ENCODE measurements around the gene AXDND1.
A peak's percentile ranks its signal among the peaks of the same experiment; 100 is the strongest.

AXDND1 gene

DNA sequence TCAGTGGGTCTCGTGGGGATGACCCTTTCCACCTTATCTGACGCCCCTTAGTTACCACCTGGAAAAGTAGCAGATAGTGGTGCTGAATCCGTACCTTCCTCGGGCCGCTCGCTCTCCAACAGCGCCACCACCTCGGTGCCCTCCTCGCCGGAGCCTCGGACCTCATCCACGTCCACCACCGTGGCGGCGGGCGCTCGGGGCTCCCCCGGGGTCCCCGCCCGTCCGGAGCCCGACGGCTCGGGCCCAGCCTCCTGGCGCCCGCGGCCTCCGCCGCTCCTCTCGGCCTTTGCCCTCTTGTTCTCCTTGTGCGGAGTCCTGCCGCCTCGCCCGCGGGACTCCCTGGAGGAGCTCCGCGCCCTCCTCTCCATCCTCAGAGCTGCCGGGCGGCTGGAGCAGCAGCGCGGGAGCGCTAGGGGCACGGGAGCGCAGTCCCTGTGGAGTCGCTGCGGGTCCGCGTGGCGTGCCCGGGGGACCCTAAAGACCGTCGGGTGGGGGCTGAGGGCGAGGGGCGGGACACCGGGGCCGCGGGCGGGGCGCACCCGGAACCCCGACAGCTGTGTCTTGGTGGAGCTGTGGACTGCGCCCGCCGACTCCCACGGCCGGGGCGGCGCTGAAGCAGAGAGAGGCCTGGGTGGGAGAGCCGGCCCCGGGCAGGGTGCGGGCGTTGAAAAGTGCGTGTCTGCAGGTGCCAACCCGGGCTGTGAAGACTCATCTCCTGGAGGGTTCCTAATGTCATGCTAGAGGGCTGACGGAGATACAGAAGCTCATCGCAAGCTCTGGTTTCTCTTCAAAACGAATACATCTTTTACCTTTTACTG is 209.9 kb downstream of the AXDND1 start, which contains the start of gene NPHS2:
Gene NPHS2 (minus strand): TSS at position 452 of the 818 bp plus-strand sequence. CDS start 84 bp downstream, at position 368.
- Histone ChIP-seq H3K36me3 (ENCODE audit: control insufficient read depth, insufficient read depth, low read length) (no peaks in the 10 kb centered on the region), H3K4me3 (ENCODE audit: extremely low read depth, insufficient read depth, low read length, poor library complexity, severe bottlenecking) (peak within 1 kb of the TSS; percentile 12), H3K4me1 (ENCODE audit: control insufficient read depth, insufficient read depth, low read length, poor library complexity, severe bottlenecking) (no peaks in the 10 kb centered on the region), H3K9me3 (ENCODE audit: control insufficient read depth, low read length) (no peaks in the 10 kb centered on the region), H3K27ac (ENCODE audit: low read depth, low read length, severe bottlenecking) (no peak within 1 kb of the TSS)
- WGBS, 2 experiments (ENCODE audit: insufficient coverage in 2 of 2) = 4 to 5% methylated on average over 54 to 64 of the region's 77 CpGs

DNA sequence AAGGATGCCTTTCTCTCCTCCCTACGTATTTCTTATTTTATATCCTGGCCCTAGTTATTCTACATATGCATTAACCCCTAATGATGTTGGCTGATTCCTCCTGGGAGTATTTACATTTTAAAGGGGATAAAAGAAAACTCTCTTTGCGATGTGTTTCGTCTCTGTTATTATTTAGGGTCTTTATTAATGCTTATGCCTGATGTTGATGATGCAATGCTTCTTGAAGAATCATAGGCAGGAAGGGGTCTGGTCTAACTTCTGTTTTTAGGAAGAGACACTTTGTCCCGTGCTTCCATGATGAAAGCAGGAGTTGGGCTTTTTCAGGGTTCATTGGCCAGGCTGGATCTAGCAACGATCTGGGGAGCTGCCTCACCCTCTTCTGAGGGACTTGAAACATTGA is 210.7 kb downstream of the AXDND1 start:
- H3K36me3 ChIP-seq (ENCODE audit: control insufficient read depth, insufficient read depth, low read length) = no peaks in the 10 kb centered on the region
- H3K27ac ChIP-seq (ENCODE audit: low read depth, low read length, severe bottlenecking) = no peak overlapping the region
- H3K4me3 ChIP-seq (ENCODE audit: extremely low read depth, insufficient read depth, low read length, poor library complexity, severe bottlenecking) = no peak overlapping the region
- no peaks in the 10 kb centered on the region for H3K4me1 ChIP-seq (ENCODE audit: control insufficient read depth, insufficient read depth, low read length, poor library complexity, severe bottlenecking)
- H3K9me3 ChIP-seq (ENCODE audit: control insufficient read depth, low read length) = no peaks in the 10 kb centered on the region
- WGBS, 2 experiments (ENCODE audit: insufficient coverage in 2 of 2) = 53 to 66% methylated on average over 3 of the region's 5 CpGs

DNA sequence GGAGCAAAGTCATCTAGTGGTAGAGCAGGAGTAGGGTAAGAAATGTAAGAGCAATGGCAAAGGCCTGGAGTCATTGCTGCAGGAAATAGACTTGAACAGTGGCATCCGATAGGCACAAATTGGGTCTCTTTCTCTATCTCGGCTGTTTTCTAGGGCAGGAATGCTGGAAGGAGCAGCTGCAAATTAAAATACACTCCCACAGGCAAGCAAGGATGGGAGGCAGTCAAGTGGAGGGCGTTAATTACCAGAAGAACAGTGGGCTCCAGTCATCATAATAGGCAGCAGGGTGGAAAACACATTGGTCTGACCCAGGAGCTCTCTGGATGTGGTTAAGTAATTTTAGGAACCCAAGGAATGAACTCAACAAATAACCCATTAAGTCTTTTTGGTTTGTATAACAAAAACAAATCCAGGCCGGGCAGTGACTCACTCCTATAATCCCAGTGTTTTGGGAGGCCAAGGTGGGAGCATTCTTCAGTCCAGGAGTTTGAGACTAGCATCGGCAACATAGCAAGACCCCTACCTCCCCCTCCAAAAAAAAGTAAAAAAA is 218.1 kb downstream of the AXDND1 start:
- Histone ChIP-seq H3K9me3 (ENCODE audit: control insufficient read depth, low read length) (no peaks in the 10 kb centered on the region), H3K4me1 (ENCODE audit: control insufficient read depth, insufficient read depth, low read length, poor library complexity, severe bottlenecking) (no peaks in the 10 kb centered on the region), H3K27ac (ENCODE audit: low read depth, low read length, severe bottlenecking) (no peak overlapping the region), H3K4me3 (ENCODE audit: extremely low read depth, insufficient read depth, low read length, poor library complexity, severe bottlenecking) (no peak overlapping the region), H3K36me3 (ENCODE audit: control insufficient read depth, insufficient read depth, low read length) (no peaks in the 10 kb centered on the region)
- WGBS, 2 experiments (ENCODE audit: insufficient coverage in 2 of 2) = 92% methylated on average over 2 of the region's 5 CpGs; no CpG with 5 or more reads in 1 of the 2 experiments

DNA sequence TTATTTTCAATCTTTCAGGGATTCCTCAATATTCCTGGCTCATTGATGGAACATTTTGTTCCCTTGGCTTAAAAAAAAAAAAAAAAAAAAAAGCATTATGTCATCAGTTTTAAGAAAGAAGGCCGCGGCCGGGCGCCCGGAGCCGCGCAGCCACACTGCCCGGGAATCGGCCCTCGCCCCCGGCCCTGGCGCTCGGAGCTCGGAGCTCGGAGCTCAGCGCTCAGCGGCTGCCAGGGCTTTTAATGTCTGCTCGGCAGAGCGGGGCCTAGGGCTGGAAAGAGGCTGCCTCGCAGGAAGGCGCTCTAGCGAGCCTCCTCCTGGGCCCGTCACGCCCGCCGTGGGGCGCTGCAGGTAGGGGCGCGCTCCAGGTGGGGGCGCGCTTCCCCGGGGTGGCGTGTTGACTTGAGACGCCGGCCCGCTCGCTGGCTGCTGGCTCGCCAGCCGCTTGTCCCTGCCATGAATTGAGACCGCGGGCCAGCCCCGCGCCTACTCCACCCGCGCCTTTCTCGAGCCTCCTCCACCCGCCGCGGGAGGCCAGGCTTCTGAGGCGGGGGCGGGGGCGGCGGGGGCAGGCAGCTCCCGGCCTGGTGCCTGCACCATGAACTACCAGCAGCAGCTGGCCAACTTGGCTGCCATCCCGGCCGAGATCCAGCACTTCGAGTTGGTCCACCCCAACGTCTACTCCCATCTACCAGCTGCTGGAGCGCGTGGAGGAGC is 220.5 kb downstream of the AXDND1 start:
- Histone ChIP-seq H3K36me3 (ENCODE audit: control insufficient read depth, insufficient read depth, low read length) (no peaks in the 10 kb centered on the region), H3K4me3 (ENCODE audit: extremely low read depth, insufficient read depth, low read length, poor library complexity, severe bottlenecking) (peak overlapping the region; percentile 26), H3K9me3 (ENCODE audit: control insufficient read depth, low read length) (no peaks in the 10 kb centered on the region), H3K4me1 (ENCODE audit: control insufficient read depth, insufficient read depth, low read length, poor library complexity, severe bottlenecking) (no peaks in the 10 kb centered on the region), H3K27ac (ENCODE audit: low read depth, low read length, severe bottlenecking) (no peak overlapping the region)
- WGBS, 2 experiments (ENCODE audit: insufficient coverage in 2 of 2) = 13 to 18% methylated on average over 40 to 45 of the region's 60 CpGs

DNA sequence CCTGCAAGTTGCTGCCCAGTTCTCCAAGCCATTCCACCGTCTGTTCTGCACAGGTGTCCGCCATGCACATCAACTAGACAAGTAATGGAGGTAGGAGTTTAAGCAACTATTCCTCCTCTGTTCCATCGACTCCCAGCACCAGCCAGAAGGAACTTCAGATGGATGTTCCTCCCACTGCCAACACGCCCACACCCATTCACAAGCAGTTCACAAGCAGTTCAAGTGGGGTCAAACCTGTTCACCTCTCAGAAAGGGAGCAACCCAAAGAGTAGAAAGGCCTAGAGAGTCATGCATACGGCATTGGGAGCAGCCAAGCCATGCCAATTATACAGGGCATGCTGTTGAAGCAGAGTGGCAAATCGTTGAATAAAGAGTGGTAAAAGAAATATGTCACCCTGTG is 221.6 kb downstream of the AXDND1 start:
- no peak overlapping the region for H3K27ac ChIP-seq (ENCODE audit: low read depth, low read length, severe bottlenecking)
- no peaks in the 10 kb centered on the region for H3K9me3 ChIP-seq (ENCODE audit: control insufficient read depth, low read length)
- 83 to 89% methylated on average over 3 to 4 of the region's 6 CpGs for WGBS, 2 experiments (ENCODE audit: insufficient coverage in 2 of 2)
- no peaks in the 10 kb centered on the region for H3K4me1 ChIP-seq (ENCODE audit: control insufficient read depth, insufficient read depth, low read length, poor library complexity, severe bottlenecking)
- no peak overlapping the region for H3K4me3 ChIP-seq (ENCODE audit: extremely low read depth, insufficient read depth, low read length, poor library complexity, severe bottlenecking)
- no peaks in the 10 kb centered on the region for H3K36me3 ChIP-seq (ENCODE audit: control insufficient read depth, insufficient read depth, low read length)

DNA sequence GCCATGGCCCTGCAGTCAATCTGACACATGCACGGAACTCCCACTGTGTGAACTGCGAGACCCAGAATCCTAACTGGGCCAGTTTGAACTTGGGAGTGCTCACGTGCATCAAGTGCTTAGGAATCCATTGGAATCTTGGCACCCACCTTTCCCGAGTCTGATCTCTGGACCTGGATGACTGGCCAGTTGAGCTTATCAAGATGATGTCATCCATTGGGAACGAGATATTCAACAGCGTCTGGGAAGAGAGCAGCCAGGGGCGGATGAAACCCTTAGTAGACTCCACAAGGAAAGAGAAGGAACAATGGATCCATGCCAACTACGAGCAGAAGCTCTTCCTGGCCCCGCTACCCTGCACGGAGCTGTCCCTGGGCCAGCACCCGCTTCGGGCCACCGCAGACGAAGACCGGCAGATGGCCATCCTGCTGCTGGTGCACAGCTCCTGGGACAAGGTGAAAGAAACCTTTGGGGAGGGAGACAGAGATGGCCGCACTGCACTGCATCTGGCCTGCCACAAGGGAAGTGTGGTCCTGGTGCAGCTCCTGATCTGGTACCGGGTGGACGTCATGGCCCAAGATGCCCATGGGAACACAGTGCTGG is 222.8 kb downstream of the AXDND1 start:
- no peaks in the 10 kb centered on the region for H3K9me3 ChIP-seq (ENCODE audit: control insufficient read depth, low read length)
- no peak overlapping the region for H3K27ac ChIP-seq (ENCODE audit: low read depth, low read length, severe bottlenecking)
- no peaks in the 10 kb centered on the region for H3K36me3 ChIP-seq (ENCODE audit: control insufficient read depth, insufficient read depth, low read length)
- H3K4me3 ChIP-seq (ENCODE audit: extremely low read depth, insufficient read depth, low read length, poor library complexity, severe bottlenecking) = no peak overlapping the region
- 92% methylated on average over 16 to 18 of the region's 18 CpGs for WGBS, 2 experiments (ENCODE audit: insufficient coverage in 2 of 2)
- no peaks in the 10 kb centered on the region for H3K4me1 ChIP-seq (ENCODE audit: control insufficient read depth, insufficient read depth, low read length, poor library complexity, severe bottlenecking)

DNA sequence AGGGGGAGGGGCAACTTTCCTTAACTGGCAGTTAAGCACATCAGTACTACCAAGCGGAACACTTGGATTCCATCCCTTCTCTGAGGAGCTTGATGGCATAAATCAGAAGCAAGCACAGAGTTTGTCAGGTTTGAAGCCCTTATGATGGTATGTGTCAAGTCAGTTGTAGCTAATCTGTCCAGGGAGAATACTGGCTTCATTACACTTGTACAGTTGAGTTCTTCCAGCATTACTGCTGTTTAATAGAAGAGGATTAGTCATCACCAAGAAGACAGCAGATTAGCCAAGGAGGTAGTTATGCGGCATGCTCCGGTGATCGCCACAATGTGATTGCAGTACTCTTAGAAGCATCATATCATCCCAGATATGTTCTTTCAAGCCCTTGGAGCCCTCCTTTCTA is 223.7 kb downstream of the AXDND1 start:
- no peaks in the 10 kb centered on the region for H3K4me1 ChIP-seq (ENCODE audit: control insufficient read depth, insufficient read depth, low read length, poor library complexity, severe bottlenecking)
- no peak overlapping the region for H3K4me3 ChIP-seq (ENCODE audit: extremely low read depth, insufficient read depth, low read length, poor library complexity, severe bottlenecking)
- no peak overlapping the region for H3K27ac ChIP-seq (ENCODE audit: low read depth, low read length, severe bottlenecking)
- no peaks in the 10 kb centered on the region for H3K36me3 ChIP-seq (ENCODE audit: control insufficient read depth, insufficient read depth, low read length)
- 100% methylated on average over 2 to 4 of the region's 4 CpGs for WGBS, 2 experiments (ENCODE audit: insufficient coverage in 2 of 2)
- H3K9me3 ChIP-seq (ENCODE audit: control insufficient read depth, low read length) = no peaks in the 10 kb centered on the region

DNA sequence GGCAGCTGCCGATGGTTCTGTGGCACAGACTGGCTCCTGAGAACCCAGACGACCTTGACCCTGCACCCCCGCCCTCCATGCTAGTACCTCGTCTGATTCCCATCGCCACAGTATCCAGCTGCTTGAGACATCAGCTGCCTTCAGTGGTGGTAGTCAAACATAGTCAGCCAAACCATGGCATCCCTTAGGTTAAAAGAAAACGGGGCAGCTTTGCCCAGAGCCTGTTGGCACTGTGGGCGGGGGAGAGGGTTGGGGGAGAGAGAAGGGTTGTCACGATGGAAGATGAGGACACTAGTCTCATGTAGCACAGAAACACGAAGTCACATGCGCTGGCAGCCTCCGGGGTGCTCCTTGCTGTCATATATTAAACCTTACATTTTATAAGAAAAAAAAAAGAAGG is 224.9 kb downstream of the AXDND1 start:
- no peaks in the 10 kb centered on the region for H3K36me3 ChIP-seq (ENCODE audit: control insufficient read depth, insufficient read depth, low read length)
- H3K27ac ChIP-seq (ENCODE audit: low read depth, low read length, severe bottlenecking) = no peak overlapping the region
- WGBS, 2 experiments (ENCODE audit: insufficient coverage in 2 of 2) = 85 to 89% methylated on average over 7 of the region's 11 CpGs
- no peaks in the 10 kb centered on the region for H3K9me3 ChIP-seq (ENCODE audit: control insufficient read depth, low read length)
- H3K4me3 ChIP-seq (ENCODE audit: extremely low read depth, insufficient read depth, low read length, poor library complexity, severe bottlenecking) = no peak overlapping the region
- no peaks in the 10 kb centered on the region for H3K4me1 ChIP-seq (ENCODE audit: control insufficient read depth, insufficient read depth, low read length, poor library complexity, severe bottlenecking)

DNA sequence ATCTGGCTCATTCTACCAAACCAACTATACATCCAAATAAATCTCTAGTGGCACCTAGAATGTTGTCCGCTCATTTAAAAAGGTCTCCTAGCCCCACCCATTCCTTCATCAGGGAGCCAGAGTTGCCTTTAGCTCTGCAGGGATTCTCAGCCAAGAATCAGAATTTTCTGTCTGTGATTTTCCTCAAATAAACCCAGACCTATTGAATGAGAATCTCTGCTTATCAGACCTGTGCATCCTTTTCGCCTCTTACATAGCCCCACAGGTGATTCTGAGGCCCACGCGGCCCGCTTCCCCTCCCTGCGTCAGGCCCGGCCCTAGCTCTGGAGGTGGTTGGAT is 225.5 kb downstream of the AXDND1 start:
- WGBS, 2 experiments (ENCODE audit: insufficient coverage in 2 of 2) = 86 to 100% methylated on average over 1 to 7 of the region's 7 CpGs
- H3K36me3 ChIP-seq (ENCODE audit: control insufficient read depth, insufficient read depth, low read length) = no peaks in the 10 kb centered on the region
- H3K4me3 ChIP-seq (ENCODE audit: extremely low read depth, insufficient read depth, low read length, poor library complexity, severe bottlenecking) = no peak overlapping the region
- no peaks in the 10 kb centered on the region for H3K9me3 ChIP-seq (ENCODE audit: control insufficient read depth, low read length)
- no peak overlapping the region for H3K27ac ChIP-seq (ENCODE audit: low read depth, low read length, severe bottlenecking)
- H3K4me1 ChIP-seq (ENCODE audit: control insufficient read depth, insufficient read depth, low read length, poor library complexity, severe bottlenecking) = no peaks in the 10 kb centered on the region

DNA sequence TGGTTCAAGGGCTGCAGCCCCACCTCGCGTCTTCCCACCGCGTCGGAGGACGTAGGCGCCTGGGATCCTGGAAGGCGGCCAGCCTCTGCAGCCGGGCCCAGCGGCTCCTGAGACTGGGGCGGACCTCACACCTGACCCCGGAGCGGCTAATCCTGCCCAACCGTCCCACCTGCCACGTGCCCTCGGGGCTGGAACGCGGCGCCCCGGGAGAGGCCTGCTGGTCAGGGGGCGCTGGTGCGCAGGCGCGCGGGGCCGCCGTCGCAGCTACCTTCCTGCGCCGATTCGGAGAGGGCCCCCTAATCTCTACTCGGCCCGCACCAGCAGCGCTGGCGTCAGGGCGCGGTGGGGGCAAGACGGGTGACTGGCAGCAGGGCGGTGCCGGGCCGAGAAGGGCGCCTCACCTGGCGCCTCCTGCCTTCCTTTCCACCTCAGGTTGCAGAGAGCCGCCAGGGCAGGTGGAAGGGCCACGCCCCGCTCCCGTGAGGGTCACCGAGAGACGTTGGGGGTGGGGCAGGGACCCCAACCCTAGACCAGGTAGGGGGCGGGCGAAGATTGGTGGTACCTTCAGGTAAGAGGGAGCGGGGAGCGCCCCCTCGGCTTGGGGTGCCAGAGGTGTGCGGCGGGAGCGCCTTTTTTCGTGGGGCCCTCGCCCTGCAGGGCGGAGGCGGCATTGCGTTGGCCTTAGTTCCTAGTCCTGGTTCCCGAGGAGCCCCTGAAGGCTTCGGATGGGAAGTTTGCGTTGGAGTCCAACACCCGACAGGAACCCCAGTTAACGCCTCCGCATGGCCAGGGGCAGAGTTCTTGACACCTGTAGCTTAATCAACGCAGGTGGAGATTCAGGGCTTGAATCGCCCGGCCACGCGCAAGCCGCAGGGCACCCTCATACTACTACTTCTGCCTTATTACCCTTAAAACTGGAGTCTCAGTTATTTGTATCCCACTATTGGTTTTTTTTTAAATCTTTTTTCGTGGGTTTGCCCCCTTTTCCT is 226.1 kb downstream of the AXDND1 start, which contains the start of gene TDRD5:
Gene TDRD5 (plus strand): TSS at position 241 of the 989 bp plus-strand sequence. CDS start 784 bp downstream, outside the sequence.
- H3K36me3 ChIP-seq (ENCODE audit: control insufficient read depth, insufficient read depth, low read length) = no peaks in the 10 kb centered on the region
- no peaks in the 10 kb centered on the region for H3K4me1 ChIP-seq (ENCODE audit: control insufficient read depth, insufficient read depth, low read length, poor library complexity, severe bottlenecking)
- WGBS, 2 experiments (ENCODE audit: insufficient coverage in 2 of 2) = 86 to 88% methylated on average over 68 to 71 of the region's 75 CpGs
- H3K9me3 ChIP-seq (ENCODE audit: control insufficient read depth, low read length) = no peaks in the 10 kb centered on the region
- no peak within 1 kb of the TSS for H3K27ac ChIP-seq (ENCODE audit: low read depth, low read length, severe bottlenecking)
- H3K4me3 ChIP-seq (ENCODE audit: extremely low read depth, insufficient read depth, low read length, poor library complexity, severe bottlenecking) = no peak within 1 kb of the TSS

Data from mesodermal cell (in vitro differentiated cells).